A549 (cell line): Measurements from ENCODE around the gene PEX26. TPM values are rescaled to one million over a fixed set of nuclear protein-coding genes. Genes with fewer than 3 reads are reported as not detected.
A peak's percentile ranks its signal among the peaks of the same experiment; 100 is the strongest.
"Not testable (repeated sequence)": the region's sequence is repeated elsewhere in the genome, so short reads cannot be mapped to it uniquely, and the experiment has no call there.

Source experiments
- ATAC-seq, 2 experiments: fragments of 200-7000 bp in 1 of 2; fragments of >200 bp in 1 of 2; cut with Nextera tagmentation in 1 of 2; cut with Tn5 transposase in 1 of 2; 3 replicates each; pipeline versions ENCODE4 v1.8.0 to v1.9.1; 2018 to 2020; ENCODE audit warnings: mild to moderate bottlenecking in 1 of 2, moderate library complexity in 1 of 2
- CTCF ChIA-PET: fragments of 300-600 bp; sonication (Branson Sonifier 250); formaldehyde crosslinking; extraction: SDS; loops from one replicate; lab custom pipeline; 2021; ENCODE audit warnings: antibody characterized with exemption, inconsistent platforms; lab: Yijun Ruan, JAX
- POLR2A ChIA-PET: fragments of 350-600 bp; formaldehyde crosslinking; extraction: SDS; loops from one replicate; lab custom pipeline; 2021; ENCODE audit warnings: antibody characterized with exemption, inconsistent platforms; lab: Yijun Ruan, JAX
- DNase-seq, 2 experiments: peaks; one replicate each; pipeline versions ENCODE4 v3.0.0 to v3.0.0-alpha.2; 2011 to 2016; ENCODE audit warnings: low read depth in 1 of 2, low spot score in 1 of 2
- FAIRE-seq: peaks from 2 replicates; lab custom pipeline; 2011; peaks lifted over from hg19 to GRCh38; lab: Jason Lieb, UNC
- H3K27ac ChIP-seq, 2 experiments: fragments of >200 bp; sonication (Bioruptor Twin); formaldehyde crosslinking; 3 replicates each; pipeline ENCODE4 v1.5.1; 2016 to 2017
- H3K4me1 ChIP-seq: fragments of >200 bp; sonication (Bioruptor Twin); formaldehyde crosslinking; 3 replicates; pipeline ENCODE4 v1.6.1; 2016
- H3K4me2 ChIP-seq: fragments of >200 bp; sonication (Bioruptor Twin); formaldehyde crosslinking; 3 replicates; pipeline ENCODE4 v1.6.1; 2016
- H3K4me3 ChIP-seq: fragments of >200 bp; sonication (Bioruptor Twin); formaldehyde crosslinking; 3 replicates; pipeline ENCODE4 v1.5.1; 2016
- H3K9me3 ChIP-seq: fragments of >200 bp; sonication (Bioruptor Twin); formaldehyde crosslinking; 3 replicates; pipeline ENCODE4 v1.6.1; 2016
- CBX2 ChIP-seq: fragments of 200-600 bp; sonication (generic); IDR thresholded peaks from 2 replicates; pipeline ENCODE4 v1.6.1; 2016; ENCODE audit warnings: low read depth, mild to moderate bottlenecking, borderline replicate concordance
- CHD2 ChIP-seq: fragments of 150-350 bp; IDR thresholded peaks from 2 replicates; pipeline ENCODE4 v1.6.1; 2014; ENCODE audit warnings: low read length; ENCODE audit not compliant: partially characterized antibody
- ESRRA ChIP-seq: fragments of 150-350 bp; IDR thresholded peaks from 2 replicates; pipeline ENCODE4 v1.6.1; 2014; ENCODE audit warnings: mild to moderate bottlenecking, low read length, borderline replicate concordance
- FOSB ChIP-seq: fragments of 250-450 bp; sonication (Bioruptor Pico); IDR thresholded peaks from 2 replicates; pipeline ENCODE4 v1.5.0; 2020; ENCODE audit warnings: mild to moderate bottlenecking, moderate library complexity
- FOSL2 ChIP-seq, 2 experiments: fragments of 450-650 bp in 1 of 2; fragments of >200 bp in 1 of 2; sonication (Bioruptor Twin) in 1 of 2; formaldehyde crosslinking; IDR thresholded peaks; 2 replicates each; pipeline versions ENCODE4 v1.5.0 to v1.6.1; 2016 to 2020; ENCODE audit warnings: mild to moderate bottlenecking in 1 of 2, moderate library complexity in 1 of 2
- FOXS1 ChIP-seq: fragments of 250-450 bp; sonication (Bioruptor Pico); IDR thresholded peaks from 2 replicates; pipeline ENCODE4 v1.5.0; 2020; ENCODE audit warnings: mild to moderate bottlenecking, moderate library complexity
- GATA3 ChIP-seq: IDR thresholded peaks from 2 replicates; pipeline ENCODE4 v1.6.1; 2012; ENCODE audit warnings: borderline replicate concordance
- HEYL ChIP-seq: fragments of 250-450 bp; sonication (Bioruptor Pico); IDR thresholded peaks from 2 replicates; pipeline ENCODE4 v1.8.0; 2021; ENCODE audit warnings: mild to moderate bottlenecking, moderate library complexity
- HOXB13 ChIP-seq: fragments of 250-450 bp; sonication (Bioruptor Pico); IDR thresholded peaks from 2 replicates; pipeline ENCODE4 v1.5.0; 2020; ENCODE audit warnings: low read depth, mild to moderate bottlenecking, moderate library complexity
- JUN ChIP-seq, 2 experiments: fragments of >200 bp; sonication (Bioruptor Twin); formaldehyde crosslinking; IDR thresholded peaks; 2 replicates in 1 of 2; 3 replicates in 1 of 2; pipeline ENCODE4 v1.6.1; 2016 to 2017
- KDM1A ChIP-seq: fragments of 200-600 bp; sonication (generic); IDR thresholded peaks from 2 replicates; pipeline ENCODE4 v1.6.1; 2016; ENCODE audit warnings: low read depth, mild to moderate bottlenecking
- KDM5A ChIP-seq: fragments of 200-600 bp; sonication (generic); IDR thresholded peaks from 2 replicates; pipeline ENCODE4 v1.6.1; 2016; ENCODE audit warnings: antibody characterized with exemption, mild to moderate bottlenecking
- MAFK ChIP-seq: fragments of 450-650 bp; IDR thresholded peaks from 2 replicates; pipeline ENCODE4 v1.6.1; 2014; ENCODE audit not compliant: partially characterized antibody
- MYC ChIP-seq: IDR thresholded peaks from 2 replicates; pipeline ENCODE4 v1.6.1; 2012; ENCODE audit warnings: mild to moderate bottlenecking, inconsistent platforms, low read length, improper control_type of control experiment, borderline replicate concordance
- POLR2A ChIP-seq: IDR thresholded peaks from 2 replicates; pipeline ENCODE4 v1.6.1; 2012; ENCODE audit warnings: mild to moderate bottlenecking, low read length
- RARB ChIP-seq: fragments of 250-450 bp; sonication (Bioruptor Pico); IDR thresholded peaks from 2 replicates; pipeline ENCODE4 v1.8.0; 2021; ENCODE audit warnings: mild to moderate bottlenecking, moderate library complexity
- RCOR1 ChIP-seq: fragments of 150-350 bp; IDR thresholded peaks from 2 replicates; pipeline ENCODE4 v1.6.1; 2014; ENCODE audit warnings: antibody characterized with exemption, low read length, low read depth
- SMC3 ChIP-seq: fragments of >200 bp; sonication (Bioruptor Twin); formaldehyde crosslinking; IDR thresholded peaks from 3 replicates; pipeline ENCODE4 v1.6.1; 2018; ENCODE audit warnings: inconsistent platforms
- WGBS: methylation state at CpG from one replicate; pipeline ENCODE4 v1.1.6; 2017; ENCODE audit errors: missing lambda C conversion rate; 5-methylcytosine and 5-hydroxymethylcytosine counted together
- polyA plus RNA-seq, 4 experiments: library from polyadenylated mRNA; depleted of rRNA in 3 of 4; stranded (reverse); fragments of >200 nt; fragmentation: RNase III in 1 of 4; extraction: RNeasy Plus Mini Kit Qiagen cat#74134 plus additional on column Dnase treatment in 1 of 4; gene quantifications; 2 replicates in 3 of 4; 3 replicates in 1 of 4; pipeline ENCODE4 v1.2.3, GENCODE V29; 2011 to 2017
- TF ChIP-seq, protein P1 (sequence below): fragments of 450-650 bp; IDR thresholded peaks from 2 replicates; pipeline ENCODE4 v1.6.1; 2014; ENCODE audit warnings: antibody characterized with exemption
- TF ChIP-seq, protein P2 (sequence below): IDR thresholded peaks from 2 replicates; pipeline ENCODE4 v1.6.1; 2012; ENCODE audit warnings: low read depth, borderline replicate concordance
- TF ChIP-seq, protein P3 (sequence below): fragments of 200-600 bp; sonication (generic); IDR thresholded peaks from 2 replicates; pipeline ENCODE4 v1.6.1; 2016; ENCODE audit warnings: antibody characterized with exemption, mild to moderate bottlenecking, moderate library complexity

Gene PEX26
- polyA plus RNA-seq, 2 of the 4 experiments (the other 2 are of a cell fraction) = 11.8 to 12.4 TPM

DNA sequence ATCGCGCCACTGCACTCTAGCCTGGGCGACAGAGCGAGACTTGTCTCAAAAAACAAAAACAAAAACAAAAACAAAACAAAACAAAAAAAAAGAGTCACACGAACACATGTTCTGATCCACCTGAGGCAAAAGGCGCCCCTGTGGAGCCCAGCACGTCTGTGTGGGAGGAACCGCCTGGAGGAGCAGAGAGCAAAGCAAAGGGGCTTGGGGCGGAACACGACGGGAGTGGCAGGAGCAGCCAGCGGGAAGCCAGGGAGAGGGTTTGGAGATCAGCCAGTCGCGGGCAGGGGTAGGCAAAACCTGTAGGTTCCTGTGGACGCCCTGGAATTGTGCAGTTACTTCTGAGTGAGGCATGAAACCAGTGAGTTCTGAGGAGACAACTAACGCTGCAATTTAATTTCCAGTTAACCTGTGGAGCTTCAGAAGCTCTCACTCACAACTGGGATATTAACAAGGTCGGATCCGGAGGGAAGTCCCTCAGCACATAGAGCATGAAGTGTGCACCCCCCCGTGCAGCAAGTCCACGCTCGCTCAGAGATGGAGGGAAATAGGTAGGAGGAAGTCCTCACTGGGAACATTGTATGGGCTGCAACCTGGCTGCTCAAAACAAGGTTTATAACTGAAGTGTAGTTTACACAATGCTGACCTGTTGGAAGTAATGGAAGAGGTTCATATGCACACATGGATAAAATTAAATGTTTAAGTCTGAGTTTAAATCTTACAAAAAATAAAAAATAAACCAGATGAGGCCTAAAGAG lies 59.0 kb downstream of the PEX26 start:
- TF ChIP-seq MYC (no peak), FOSL2 (IDR thresholded peaks at IDR 0.05) (no peak), FOSL2 (CRISPR knock-in tag; IDR thresholded peaks at IDR 0.05) (no peak)
- Histone ChIP-seq H3K4me1 (no peaks in the 10 kb centered on the region), H3K4me2 (no peak overlapping the region), H3K27ac (no peak overlapping the region), H3K9me3 (no peaks in the 10 kb centered on the region), H3K4me3 (no peak overlapping the region)
- ChIA-PET POLR2A (no interaction called here), CTCF (no interaction called here)
- no peak for DNase-seq
- ATAC-seq = no peak
- 89% methylated on average over 21 of the region's 21 CpGs for WGBS
- no peak for FAIRE-seq

DNA sequence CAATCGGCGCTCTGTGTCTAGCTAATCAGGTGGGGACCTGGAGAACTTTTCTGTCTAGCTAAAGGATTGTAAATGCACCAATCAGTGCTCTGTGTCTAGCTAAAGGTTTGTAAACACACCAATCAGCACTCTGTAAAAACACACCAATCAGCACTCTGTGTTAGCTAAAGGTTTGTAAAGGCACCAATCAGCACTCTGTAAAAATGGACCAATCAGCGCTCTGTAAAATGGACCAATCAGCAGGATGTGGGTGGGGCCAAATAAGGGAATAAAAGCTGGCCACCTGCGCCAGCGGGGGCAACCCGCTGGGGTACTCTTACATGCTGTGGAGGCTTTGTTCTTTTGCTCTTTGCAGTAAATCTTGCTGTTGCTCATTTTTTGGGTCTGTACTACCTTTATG lies 63.2 kb downstream of the PEX26 start:
- FAIRE-seq, H3K27ac ChIP-seq, H3K4me3 ChIP-seq, DNase-seq, POLR2A ChIA-PET, H3K4me2 ChIP-seq, ATAC-seq, H3K4me1 ChIP-seq, H3K9me3 ChIP-seq: not testable (repeated sequence)
- WGBS = 88% methylated on average over 6 of the region's 6 CpGs
- CTCF ChIA-PET = interaction anchor here (0.5 to 1.2 kb wide), 3 partner anchors 15 to 392 kb away, joined by 3 to 4 read pairs (median 3); no protein-coding TSS in a partner anchor
- peak; percentile 5 for TF ChIP-seq MAFK

DNA sequence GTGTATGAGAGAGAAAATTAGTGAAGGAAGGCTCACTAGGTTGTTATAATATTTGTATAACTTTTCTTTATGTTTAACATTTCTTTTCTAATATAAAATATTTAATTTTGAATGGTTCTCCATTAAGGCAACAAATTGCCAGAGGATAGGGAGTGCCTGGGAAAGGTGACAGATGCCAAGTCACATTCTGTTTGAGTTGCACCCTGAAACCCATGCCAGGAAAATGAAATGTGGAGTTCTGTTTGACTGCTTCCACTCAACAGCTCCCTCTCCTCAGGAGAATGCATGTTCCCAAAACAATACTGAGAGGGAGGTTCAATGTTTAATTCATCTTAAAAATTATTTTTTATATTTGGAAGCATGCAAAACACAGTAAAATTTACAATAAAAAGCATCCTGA lies 66.3 kb downstream of the PEX26 start:
- Histone ChIP-seq H3K4me2 (no peak overlapping the region), H3K4me3 (no peak overlapping the region), H3K27ac (no peak overlapping the region), H3K4me1 (no peaks in the 10 kb centered on the region), H3K9me3 (no peaks in the 10 kb centered on the region)
- TF ChIP-seq RARB (CRISPR knock-in tag) = no peak
- TF ChIP-seq, protein P1, sequence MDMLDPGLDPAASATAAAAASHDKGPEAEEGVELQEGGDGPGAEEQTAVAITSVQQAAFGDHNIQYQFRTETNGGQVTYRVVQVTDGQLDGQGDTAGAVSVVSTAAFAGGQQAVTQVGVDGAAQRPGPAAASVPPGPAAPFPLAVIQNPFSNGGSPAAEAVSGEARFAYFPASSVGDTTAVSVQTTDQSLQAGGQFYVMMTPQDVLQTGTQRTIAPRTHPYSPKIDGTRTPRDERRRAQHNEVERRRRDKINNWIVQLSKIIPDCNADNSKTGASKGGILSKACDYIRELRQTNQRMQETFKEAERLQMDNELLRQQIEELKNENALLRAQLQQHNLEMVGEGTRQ = no peak
- TF ChIP-seq FOSL2 (IDR thresholded peaks at IDR 0.05) = no peak
- TF ChIP-seq FOSL2 (CRISPR knock-in tag; IDR thresholded peaks at IDR 0.05) = no peak
- TF ChIP-seq ESRRA = no peak
- no peak for TF ChIP-seq CBX2
- TF ChIP-seq, protein P2, sequence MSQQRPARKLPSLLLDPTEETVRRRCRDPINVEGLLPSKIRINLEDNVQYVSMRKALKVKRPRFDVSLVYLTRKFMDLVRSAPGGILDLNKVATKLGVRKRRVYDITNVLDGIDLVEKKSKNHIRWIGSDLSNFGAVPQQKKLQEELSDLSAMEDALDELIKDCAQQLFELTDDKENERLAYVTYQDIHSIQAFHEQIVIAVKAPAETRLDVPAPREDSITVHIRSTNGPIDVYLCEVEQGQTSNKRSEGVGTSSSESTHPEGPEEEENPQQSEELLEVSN = no peak
- TF ChIP-seq, protein P3, sequence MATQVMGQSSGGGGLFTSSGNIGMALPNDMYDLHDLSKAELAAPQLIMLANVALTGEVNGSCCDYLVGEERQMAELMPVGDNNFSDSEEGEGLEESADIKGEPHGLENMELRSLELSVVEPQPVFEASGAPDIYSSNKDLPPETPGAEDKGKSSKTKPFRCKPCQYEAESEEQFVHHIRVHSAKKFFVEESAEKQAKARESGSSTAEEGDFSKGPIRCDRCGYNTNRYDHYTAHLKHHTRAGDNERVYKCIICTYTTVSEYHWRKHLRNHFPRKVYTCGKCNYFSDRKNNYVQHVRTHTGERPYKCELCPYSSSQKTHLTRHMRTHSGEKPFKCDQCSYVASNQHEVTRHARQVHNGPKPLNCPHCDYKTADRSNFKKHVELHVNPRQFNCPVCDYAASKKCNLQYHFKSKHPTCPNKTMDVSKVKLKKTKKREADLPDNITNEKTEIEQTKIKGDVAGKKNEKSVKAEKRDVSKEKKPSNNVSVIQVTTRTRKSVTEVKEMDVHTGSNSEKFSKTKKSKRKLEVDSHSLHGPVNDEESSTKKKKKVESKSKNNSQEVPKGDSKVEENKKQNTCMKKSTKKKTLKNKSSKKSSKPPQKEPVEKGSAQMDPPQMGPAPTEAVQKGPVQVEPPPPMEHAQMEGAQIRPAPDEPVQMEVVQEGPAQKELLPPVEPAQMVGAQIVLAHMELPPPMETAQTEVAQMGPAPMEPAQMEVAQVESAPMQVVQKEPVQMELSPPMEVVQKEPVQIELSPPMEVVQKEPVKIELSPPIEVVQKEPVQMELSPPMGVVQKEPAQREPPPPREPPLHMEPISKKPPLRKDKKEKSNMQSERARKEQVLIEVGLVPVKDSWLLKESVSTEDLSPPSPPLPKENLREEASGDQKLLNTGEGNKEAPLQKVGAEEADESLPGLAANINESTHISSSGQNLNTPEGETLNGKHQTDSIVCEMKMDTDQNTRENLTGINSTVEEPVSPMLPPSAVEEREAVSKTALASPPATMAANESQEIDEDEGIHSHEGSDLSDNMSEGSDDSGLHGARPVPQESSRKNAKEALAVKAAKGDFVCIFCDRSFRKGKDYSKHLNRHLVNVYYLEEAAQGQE = no peak
- no peak for TF ChIP-seq FOSB (CRISPR knock-in tag)
- no peak for TF ChIP-seq RCOR1
- no peak for TF ChIP-seq CHD2
- no peak for TF ChIP-seq HEYL (CRISPR knock-in tag)
- no peak for TF ChIP-seq KDM5A
- TF ChIP-seq GATA3 = no peak
- TF ChIP-seq HOXB13 (CRISPR knock-in tag) = no peak
- TF ChIP-seq POLR2A = no peak
- TF ChIP-seq FOXS1 (CRISPR knock-in tag) = no peak
- TF ChIP-seq SMC3 = no peak
- TF ChIP-seq KDM1A = no peak
- TF ChIP-seq JUN (IDR thresholded peaks at IDR 0.05) = no peak
- no peak for FAIRE-seq
- no peak for DNase-seq
- CTCF ChIA-PET = no interaction called here
- POLR2A ChIA-PET = no interaction called here
- no peak for ATAC-seq
